HG02938 (cell line): Measurements from ENCODE around the gene DNAAF5.
"Not testable (repeated sequence)": the region's sequence is repeated elsewhere in the genome, so short reads cannot be mapped to it uniquely, and the experiment has no call there.

ENCODE experiments used
- ATAC-seq: cut with Tn5 transposase; IDR thresholded peaks from one replicate; pipeline ENCODE4 v1.9.1; 2021; ENCODE audit warnings: mild to moderate bottlenecking, moderate library complexity; ENCODE audit not compliant: unreplicated experiment

The DNAAF5 gene

DNA sequence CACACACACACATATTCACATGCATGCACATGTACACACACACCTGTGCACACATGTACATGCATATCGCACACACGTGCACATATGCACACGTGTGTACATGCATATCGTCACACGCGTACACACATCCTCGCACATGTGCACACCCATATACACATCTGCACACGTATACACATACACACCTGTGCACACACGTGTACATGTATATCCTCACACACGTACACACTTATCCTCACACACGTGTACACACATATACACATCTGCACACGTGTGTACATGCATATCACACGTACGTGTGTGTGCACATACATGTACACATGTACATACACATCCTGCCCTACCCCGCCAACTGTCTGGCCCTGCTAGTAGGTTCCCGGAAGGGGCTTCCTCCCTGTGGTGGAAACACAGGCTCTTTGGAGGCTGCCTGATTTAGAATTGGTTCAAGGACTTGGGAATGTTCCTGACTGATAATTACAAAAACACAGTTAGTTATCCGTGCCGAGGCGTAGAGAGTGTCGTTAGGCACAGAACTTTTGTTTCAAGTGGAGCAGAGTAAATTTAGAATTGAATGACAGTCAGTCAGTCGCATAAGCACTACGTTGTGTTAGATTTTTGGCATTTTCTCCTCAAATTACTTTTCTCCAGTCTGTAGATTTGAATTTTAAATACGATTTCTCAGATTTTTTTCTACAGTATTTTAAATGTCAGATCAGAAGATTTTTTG is 19.1 kb downstream of the DNAAF5 start:
- ATAC-seq: no peak

DNA sequence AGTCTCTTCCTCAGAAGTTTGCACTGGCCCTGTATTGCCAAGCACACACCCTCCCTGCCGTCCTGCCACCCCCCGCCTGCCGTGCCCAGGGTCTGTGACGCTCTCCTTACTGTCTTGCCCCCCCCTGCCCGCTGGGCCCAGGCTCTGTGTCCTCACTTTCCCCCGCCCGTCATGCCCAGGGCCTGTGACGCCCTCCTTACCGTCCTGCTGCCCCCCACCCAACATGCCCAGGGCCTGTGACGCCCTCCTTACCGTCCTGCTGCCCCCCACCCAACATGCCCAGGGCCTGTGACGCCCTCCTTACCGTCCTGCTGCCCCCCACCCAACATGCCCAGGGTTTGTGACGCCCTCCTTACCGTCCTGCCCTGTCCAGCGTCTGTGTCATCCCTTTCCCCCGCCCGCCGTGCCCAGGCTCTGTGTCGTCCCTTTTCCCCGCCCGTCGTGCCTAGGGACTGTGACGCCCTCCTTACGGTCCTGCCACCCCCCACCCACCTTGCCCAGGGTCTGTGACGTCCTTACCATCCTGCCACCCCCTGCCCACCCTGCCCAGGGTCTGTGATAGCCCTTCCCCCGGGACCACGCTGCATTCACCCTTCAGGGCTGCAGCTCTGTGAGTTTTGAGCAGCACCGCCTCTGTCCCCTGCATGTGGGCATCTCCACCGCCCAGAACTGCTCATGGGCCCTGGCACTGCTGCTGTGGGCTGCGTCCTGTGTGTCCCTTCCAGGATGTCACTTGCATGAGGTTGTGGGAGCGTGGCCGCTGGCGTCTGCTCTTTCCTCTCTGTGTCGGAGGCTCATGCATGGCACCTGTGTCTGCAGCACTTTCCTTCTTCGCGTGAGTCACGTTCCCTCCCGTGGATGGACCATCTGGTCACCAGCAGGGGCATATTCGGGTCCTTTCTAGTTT is 19.9 kb downstream of the DNAAF5 start:
- ATAC-seq: no peak

DNA sequence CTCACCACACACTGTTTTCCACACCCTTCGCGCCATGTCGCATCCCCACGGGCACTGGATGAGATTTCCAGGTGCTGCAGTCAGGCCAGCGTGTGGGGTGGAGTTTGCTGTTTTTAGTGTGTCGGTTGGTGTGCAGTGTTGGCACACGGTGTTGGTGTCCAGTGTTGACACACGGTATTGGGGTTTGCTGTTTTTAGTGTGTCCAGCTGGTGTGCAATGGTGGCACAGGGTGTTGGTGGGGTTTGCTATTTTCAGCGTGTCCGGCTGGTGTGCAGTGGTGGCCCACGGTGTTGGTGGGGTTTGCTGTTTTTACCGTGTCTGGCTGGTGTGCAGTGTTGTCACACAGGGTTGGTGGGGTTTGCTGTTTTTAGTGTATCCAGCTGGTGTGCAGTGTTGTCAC is 20.7 kb downstream of the DNAAF5 start:
- no peak for ATAC-seq

DNA sequence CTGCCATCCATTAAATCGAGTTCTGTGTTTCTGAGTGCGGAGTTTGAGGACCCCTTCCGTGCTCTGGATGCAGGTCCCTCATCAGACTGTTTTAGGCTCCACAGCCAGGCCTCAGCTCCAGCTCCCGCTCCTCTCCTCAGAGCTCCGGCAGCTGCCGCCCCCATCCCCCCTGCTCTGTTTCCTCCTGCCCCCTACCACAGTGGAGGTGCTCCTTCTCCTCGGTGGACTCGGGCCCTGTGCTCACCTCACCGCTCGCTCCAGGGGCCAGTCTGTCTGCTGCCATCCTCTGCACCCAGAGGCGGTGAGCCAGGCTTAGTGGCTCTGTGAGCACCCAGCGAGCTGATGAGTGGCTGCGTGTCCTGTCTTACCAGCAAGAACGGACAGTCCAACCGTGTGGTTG is 21.9 kb downstream of the DNAAF5 start:
- no peak for ATAC-seq

DNA sequence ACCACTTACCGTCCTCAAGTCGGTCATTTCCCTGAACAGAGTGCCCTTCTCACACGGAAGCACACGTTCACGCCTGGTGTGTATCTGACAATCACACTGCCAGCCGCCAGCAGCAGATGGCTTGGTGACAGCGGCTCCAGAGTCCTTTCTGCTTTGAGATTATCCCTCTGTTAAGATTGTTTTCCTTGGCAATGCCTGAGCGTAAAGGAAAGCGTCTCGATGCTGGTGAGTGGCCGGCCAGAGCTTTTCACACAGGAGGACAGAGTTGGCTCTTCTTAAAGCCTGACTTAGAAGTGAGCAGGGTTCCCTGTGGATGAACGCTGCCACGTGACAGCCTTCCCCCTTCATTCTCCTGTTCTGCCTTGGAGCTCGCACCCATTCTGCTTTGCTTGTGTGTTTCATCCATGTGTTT is 22.6 kb downstream of the DNAAF5 start:
- ATAC-seq: no peak

DNA sequence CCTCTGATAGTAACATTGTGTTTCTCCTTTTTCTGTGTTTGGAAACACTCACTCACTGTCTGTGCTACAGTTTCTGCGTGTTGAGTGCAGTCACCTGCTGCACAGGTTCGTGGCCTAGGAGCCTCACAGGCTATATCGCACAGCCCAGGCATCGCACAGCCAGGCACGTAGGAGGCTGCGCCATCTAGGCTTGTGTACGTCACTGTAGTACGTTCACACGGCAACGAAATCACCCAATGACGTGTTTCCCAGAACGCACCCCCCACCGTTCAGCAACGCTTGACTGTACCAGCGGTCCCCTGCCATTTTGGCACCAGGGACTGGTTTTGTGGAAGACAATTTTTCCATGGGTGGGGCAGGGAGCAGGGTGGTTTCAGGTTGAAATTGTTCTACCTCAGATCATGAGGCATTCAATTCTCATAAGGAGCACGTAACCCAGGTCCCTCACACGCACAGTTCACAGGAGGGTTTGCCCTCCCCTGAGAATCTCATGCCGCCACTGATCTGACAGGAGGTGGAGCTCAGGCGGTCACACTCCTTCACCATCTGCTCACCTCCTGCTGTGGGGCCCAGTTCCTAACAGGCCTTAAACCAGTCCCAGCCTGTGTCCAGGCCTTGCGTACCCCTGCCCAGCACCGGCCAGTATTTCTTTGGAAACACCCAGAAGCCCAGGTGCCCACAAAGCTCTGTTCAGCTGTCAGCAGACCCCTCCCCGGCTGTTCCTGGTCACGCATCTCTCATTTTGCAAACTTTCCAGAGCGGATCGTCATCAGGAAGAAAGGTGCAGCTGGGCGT is 23.8 kb downstream of the DNAAF5 start:
- ATAC-seq: no peak

DNA sequence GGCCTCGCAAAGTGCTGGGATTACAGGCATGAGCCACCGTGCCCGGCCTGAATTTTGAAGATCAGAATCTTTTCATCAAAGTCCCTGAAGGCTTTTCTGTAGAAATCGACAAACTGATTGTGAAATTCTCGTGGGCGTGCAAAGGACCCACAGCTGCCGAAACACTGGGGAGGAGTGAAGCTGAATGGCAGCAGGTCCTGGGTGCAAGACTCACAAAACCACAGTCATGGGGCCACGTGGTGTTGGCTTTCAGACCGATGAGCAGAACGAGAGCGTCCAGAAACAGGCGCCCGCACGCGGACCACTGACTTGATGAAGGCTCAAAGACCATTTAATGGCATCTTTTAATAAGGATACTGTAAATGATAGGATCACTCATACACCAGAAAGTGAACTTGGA is 25.3 kb downstream of the DNAAF5 start:
- ATAC-seq: no peak

DNA sequence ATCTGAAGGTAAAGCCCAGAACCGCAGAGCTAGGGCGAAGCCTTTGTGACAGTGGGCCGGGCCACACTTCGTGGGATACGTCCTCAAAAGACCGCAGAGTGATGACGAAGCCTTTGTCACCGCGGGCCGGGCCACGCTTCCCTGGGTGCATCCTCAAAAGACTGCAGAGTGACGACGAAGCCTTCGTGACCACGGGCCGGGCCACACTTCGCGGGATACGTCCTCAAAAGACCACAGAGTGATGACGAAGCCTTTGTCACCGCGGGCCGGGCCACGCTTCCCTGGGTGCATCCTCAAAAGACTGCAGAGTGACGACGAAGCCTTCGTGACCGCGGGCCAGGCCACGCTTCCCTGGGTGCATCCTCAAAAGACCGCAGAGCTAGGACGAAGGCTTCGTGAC is 25.8 kb downstream of the DNAAF5 start:
- not testable (repeated sequence) for ATAC-seq

DNA sequence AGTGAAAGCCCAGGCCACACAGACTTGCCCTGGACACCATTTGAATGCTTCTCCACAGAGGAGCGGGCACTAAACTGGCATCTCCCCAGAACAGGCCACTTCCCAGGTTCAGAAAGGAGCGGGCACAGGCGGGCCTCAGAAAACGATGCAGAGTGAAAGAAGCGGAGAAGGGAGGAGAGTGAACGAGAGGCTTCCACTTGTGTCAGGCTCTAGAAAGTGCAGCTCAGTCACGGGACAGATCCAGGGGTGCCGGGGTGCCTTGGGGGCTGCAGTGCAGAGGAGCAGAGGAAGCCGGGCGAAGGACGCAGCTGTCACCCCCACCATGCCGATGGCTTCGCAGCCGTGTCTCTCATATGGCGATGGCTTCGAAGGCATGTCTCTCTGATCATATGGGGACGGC is 26.7 kb downstream of the DNAAF5 start:
- no peak for ATAC-seq

DNA sequence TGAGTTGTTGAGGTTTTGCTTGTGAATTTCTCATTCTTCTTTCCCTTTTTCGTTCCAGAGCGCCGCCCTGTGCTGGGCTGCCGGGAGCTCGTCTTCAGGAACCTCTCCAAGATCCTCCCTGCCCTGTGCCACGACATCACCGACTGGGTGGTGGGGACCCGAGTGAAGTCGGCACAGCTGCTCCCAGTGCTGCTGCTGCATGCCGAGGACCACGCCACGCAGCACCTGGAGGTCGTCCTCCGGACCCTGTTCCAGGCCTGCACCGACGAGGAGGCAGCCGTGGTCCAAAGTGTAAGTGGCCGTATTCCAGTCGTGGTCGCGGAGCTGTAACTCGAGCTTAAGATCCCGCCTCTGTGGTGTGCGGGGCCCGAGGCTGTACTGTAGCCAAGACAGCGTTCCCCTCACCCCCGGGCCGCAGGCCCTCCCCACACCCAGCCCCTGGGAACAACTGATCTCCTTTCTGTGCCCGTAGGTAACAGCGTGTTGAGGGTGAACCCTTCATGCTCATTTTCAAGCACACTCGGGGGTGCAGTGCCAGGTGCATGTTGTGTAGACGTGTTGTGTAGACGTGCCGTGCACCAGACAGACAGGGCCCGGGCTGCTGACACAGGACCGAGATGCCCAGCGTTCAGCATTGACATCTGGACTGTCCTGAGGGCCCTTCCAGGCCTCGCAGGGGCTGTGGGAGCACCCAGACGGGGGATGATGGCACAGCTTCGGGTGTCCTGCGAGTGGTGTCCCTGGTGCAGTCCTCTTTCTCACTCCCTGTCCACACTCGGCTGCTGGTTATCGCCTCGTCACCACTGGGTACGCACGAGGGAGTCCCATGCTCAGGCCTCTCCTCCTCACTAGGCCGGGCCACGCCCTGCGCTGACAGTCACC is 28.3 kb downstream of the DNAAF5 start:
- ATAC-seq: no peak

DNA sequence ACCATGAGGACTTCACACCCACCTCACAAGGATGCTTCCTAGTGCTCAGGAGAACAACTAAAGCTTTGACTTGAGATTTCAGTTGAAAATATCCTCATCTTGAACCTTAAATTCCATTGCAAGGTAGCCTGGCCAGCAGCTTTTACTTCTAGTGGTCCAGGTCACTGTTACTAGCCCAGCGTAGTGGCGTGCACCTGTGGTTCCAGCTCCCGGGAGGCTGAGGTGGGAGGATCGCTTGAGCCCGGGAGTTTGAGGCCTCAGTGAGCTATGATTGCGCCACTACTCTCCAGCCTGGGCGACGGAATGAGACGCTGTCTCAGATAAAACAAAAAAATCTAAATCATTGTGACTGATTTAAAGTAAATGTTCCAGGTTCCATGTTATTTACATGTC is 28.9 kb downstream of the DNAAF5 start:
- ATAC-seq: no peak

DNA sequence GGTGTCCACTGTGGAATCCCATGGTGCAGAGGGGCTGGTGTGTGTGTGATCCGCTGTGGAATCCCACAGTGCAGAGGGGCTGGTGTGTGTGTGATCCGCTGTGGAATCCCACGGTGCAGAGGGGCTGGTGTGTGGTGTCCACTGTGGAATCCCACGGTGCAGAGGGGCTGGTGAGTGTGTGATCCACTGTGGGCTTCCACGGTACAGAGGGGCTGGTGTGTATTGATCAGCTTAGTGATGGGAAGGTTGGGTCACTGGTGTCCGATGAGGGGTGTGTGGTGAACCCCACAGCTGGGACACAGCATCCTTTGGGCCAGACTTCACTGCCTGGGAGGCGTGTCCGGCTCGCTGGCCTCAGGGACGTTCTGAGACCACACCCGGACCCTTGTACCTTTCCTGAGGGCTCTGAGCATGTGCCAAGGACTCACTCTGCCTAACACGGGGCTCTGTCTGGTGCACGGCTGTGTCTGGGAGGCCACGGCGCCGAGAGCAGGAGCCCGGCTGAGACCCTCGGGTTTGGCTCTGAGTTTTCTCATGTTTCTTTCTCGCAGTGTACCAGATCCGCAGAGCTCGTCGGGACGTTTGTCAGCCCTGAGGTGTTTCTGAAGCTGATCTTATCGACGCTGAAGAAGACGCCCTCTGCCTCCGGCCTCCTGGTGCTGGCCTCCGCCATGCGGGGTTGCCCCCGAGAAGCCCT is 29.9 kb downstream of the DNAAF5 start:
- no peak for ATAC-seq

DNA sequence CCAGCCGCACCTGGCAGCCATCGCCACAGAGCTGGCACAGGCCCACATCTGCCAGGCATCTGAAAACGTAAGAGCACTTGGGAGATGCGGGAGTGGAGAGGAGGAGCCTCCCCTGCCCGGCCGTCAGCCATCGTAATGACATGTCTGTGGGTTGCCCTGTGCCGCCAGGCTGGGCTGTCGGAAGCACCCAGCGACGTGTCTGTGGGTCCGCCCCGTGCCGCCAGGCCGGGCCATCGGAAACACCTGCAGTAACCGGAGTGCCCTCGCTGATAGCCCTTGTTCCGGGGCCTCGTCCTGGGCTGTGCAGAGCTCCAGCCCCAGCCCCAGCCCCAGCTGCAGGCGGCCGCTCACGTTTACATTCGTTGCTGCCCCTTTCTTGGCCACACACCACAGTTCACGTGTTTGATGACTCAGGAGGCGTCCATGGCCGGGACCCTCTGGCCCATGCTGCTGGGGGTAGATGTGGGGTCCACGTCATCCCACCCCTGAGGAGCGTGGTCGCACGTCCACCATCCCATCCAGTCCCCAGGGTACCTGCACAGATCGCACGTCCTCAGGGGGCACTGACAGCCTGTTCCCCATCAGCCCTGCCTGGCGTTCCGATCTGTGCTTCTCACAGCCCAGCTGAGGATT is 30.5 kb downstream of the DNAAF5 start:
- no peak for ATAC-seq

DNA sequence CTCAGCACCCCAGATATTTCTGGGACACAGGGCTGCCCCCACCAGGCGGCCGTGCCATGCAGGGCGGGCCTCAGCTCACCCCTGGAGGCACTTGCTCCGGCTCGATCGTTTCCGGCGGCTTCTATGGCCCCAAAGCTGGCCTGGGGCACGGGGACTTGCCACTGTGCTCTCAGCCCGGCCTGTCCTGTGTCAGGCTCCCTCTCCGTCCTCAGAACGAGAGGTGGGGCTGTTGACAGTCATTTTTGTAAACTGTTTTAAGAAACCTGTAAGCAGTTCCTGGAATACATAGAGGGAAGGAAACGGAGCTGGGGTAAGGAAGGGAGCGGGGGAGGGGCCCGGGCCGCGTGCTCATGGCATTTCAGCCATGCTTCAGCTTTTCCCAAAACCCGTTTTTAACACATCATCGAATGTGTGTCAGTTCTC is 31.3 kb downstream of the DNAAF5 start:
- no peak for ATAC-seq

DNA sequence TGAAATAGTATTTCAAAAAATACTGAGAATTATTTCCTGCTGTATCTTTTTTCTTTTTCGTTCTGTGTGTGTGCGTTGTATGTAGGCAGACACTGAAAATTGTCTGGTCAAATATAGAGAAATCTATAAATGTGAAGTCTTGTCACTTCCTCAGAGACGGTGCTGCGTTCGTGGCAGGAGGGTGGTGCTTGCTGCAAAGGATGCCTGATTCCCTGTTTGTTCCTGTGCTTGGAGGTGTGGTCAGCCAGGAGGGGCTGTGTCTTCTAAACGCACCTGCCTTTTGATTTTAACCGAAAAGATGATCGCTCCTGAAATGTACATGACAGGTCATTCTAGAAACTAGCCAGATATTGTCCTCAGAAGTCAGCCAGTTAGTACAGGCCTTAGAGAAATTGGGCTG is 33.1 kb downstream of the DNAAF5 start:
- ATAC-seq: no peak

DNA sequence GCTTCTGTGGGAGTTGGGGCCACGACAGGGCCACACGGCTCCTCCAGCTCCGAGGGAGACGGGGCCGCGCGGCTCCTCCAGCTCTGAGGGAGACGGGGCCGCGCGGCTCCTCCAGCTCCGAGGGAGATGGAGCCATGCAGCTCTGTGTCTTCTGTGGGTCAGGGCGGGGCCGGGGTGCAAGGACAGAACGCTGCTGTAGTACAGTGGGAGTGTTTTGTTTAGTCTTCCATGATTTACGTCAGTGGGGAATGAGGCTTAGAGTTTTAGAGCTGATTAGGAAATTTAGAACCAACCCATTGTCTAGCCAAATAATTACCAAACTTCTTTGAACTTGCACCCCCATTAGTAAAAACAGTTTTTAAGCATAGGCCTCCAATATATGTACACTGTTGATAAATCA is 33.5 kb downstream of the DNAAF5 start:
- no peak for ATAC-seq

DNA sequence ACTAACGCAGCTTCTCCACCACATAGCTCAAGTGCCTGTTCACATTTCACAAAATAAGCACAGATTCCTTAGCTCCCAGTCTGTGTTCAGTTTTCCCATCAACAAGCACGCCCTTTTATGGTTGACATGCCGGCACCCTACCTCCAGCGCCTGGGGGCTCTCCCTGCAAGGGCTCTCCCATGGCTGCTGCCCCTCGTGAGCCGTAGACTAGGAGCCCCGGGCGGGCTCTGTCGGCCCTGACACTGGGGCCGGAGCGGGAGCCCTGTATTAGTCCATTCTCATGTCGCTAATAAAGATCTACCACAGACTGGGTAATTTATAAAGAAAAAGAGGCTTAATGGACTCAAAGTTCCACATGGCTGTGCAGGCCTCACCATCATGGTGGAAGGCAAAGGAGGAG is 34.6 kb downstream of the DNAAF5 start:
- ATAC-seq: no peak

DNA sequence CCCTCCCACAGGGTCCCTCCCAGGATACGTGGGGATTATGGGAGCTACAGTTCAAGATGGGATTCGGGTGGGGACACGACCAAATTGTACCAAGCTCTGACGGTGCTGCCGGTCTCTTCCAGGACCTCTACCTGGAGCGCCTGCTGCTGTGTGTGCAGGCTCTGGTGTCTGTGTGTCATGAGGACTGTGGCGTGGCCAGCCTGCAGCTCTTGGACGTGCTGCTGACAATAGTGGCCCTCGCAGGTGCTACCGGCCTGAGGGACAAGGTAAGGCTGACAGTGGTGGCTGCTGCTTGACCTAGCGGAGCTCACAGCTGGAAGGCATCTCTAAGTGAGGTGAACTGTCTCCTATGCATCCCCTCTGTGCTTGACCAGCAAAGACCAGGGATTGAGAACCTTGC is 35.1 kb downstream of the DNAAF5 start:
- no peak for ATAC-seq

DNA sequence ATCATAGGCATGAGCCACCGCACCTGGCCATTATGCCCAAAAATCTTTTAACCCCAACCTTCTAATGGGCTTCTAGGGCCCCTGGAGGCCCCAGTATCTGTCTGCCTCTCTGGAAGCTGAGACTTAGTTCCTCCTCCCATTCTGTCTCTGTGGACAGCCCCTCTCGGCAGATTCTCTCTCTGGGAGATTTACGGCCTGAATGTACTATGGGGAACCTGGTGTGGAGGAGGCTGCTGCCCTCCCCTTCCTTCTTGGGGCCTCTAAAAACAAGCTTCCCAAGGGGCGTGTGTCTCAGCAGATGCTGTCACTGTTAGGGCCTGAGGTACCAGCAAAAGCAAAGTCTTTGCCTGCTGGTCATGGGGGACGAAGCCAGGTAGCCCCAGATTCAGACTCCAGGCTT is 36.4 kb downstream of the DNAAF5 start:
- no peak for ATAC-seq
